CD14-positive monocyte (primary cell): ENCODE results near the gene LRRC28. TPM values are rescaled to one million over a fixed set of nuclear protein-coding genes. Genes with fewer than 3 reads are reported as not detected.

ENCODE experiments used
- DNase-seq, 3 donors: peaks; one replicate each; pipeline ENCODE4 v3.0.0-alpha.2; 2011 to 2022
- H2AFZ ChIP-seq: 2 replicates; pipeline ENCODE4 v1.6.0; 2012; ENCODE audit warnings: mild to moderate bottlenecking, low read depth, low read length, inconsistent platforms; ENCODE audit not compliant: insufficient read depth, poor library complexity, severe bottlenecking
- H3K27ac ChIP-seq, 2 donors: 1 replicate in 1 of 2; 2 replicates in 1 of 2; pipeline ENCODE4 v1.5.1; 2012 to 2013; ENCODE audit warnings: low read length in 2 of 2, control low read depth in 1 of 2, inconsistent platforms in 1 of 2, low read depth in 1 of 2, mild to moderate bottlenecking in 1 of 2
- H3K27me3 ChIP-seq, 2 donors: one replicate each; pipeline versions ENCODE4 v1.6.0 to v1.6.1; 2011 to 2013; ENCODE audit warnings: low read length in 2 of 2; ENCODE audit not compliant: control insufficient read depth in 2 of 2, insufficient read depth in 2 of 2
- H3K36me3 ChIP-seq, 2 donors: replicated peaks in 1 of 2; 1 replicate in 1 of 2; 2 replicates in 1 of 2; pipeline versions ENCODE4 v1.5.1 to v1.6.1; 2012 to 2013; ENCODE audit warnings: low read length in 2 of 2, control low read depth in 1 of 2, inconsistent platforms in 1 of 2, mild to moderate bottlenecking in 1 of 2; ENCODE audit not compliant: insufficient read depth in 2 of 2, control insufficient read depth in 1 of 2
- H3K4me1 ChIP-seq, 2 donors: 1 replicate in 1 of 2; 2 replicates in 1 of 2; pipeline versions ENCODE4 v1.5.1 to v1.6.1; 2012 to 2013; ENCODE audit warnings: low read length in 2 of 2, control low read depth in 1 of 2, inconsistent platforms in 1 of 2, mild to moderate bottlenecking in 1 of 2, moderate library complexity in 1 of 2; ENCODE audit not compliant: insufficient read depth in 2 of 2, control insufficient read depth in 1 of 2
- H3K4me2 ChIP-seq: replicated peaks from 2 replicates; pipeline ENCODE3; 2012; ENCODE audit warnings: low read length, moderate library complexity, mild to moderate bottlenecking; ENCODE audit not compliant: poor library complexity, severe bottlenecking; ENCODE audit errors: extremely low read depth
- H3K4me3 ChIP-seq, 3 experiments: fragments of 200-600 bp in 1 of 3; sonication (generic) in 1 of 3; replicated peaks in 1 of 3; 1 replicate in 2 of 3; 2 replicates in 1 of 3; pipeline ENCODE4 v1.5.1; 2011 to 2013; ENCODE audit warnings: low read length in 3 of 3, mild to moderate bottlenecking in 3 of 3, control low read depth in 2 of 3, low read depth in 2 of 3, inconsistent platforms in 1 of 3, moderate library complexity in 1 of 3
- H3K79me2 ChIP-seq: 2 replicates; pipeline ENCODE4 v1.6.0; 2012; ENCODE audit warnings: mild to moderate bottlenecking, control low read depth, inconsistent platforms, low read length, moderate library complexity; ENCODE audit not compliant: insufficient read depth
- H3K9ac ChIP-seq: 2 replicates; pipeline ENCODE4 v1.6.0; 2017; ENCODE audit warnings: low read length, mild to moderate bottlenecking; ENCODE audit not compliant: insufficient read depth, poor library complexity, severe bottlenecking
- H3K9me3 ChIP-seq, 2 donors: replicated peaks in 1 of 2; 1 replicate in 1 of 2; 2 replicates in 1 of 2; pipeline versions ENCODE4 v1.5.1 to v1.6.1; 2012 to 2013; ENCODE audit warnings: low read length in 2 of 2, control low read depth in 1 of 2; ENCODE audit not compliant: control insufficient read depth in 1 of 2, insufficient read depth in 1 of 2
- H4K20me1 ChIP-seq: 2 replicates; pipeline ENCODE4 v1.6.0; 2012; ENCODE audit warnings: mild to moderate bottlenecking, low read length, control low read depth, moderate library complexity; ENCODE audit not compliant: insufficient read depth
- H3K27ac Mint-ChIP-seq, 7 donors: one replicate each; pipeline ENCODE4 v1.8.0; 2020; ENCODE audit warnings: mild to moderate bottlenecking in 7 of 7, mixed read lengths in 7 of 7, moderate library complexity in 6 of 7, inconsistent platforms in 2 of 7
- H3K27me3 Mint-ChIP-seq, 3 donors: one replicate each; pipeline ENCODE4 v1.8.0; 2021 to 2022; ENCODE audit warnings: low read depth in 3 of 3, mild to moderate bottlenecking in 3 of 3, mixed read lengths in 3 of 3, moderate library complexity in 3 of 3, inconsistent platforms in 1 of 3
- H3K36me3 Mint-ChIP-seq, 2 donors: one replicate each; pipeline ENCODE4 v1.8.0; 2020; ENCODE audit warnings: mixed read lengths in 2 of 2, inconsistent platforms in 1 of 2, mild to moderate bottlenecking in 1 of 2
- H3K4me1 Mint-ChIP-seq: one replicate; pipeline ENCODE4 v1.8.0; 2020; ENCODE audit warnings: mild to moderate bottlenecking, mixed read lengths
- H3K4me3 Mint-ChIP-seq, 2 donors: one replicate each; pipeline ENCODE4 v1.8.0; 2020; ENCODE audit warnings: mild to moderate bottlenecking in 2 of 2, mixed read lengths in 2 of 2, moderate library complexity in 1 of 2
- H3K9me3 Mint-ChIP-seq, 7 donors: one replicate each; pipeline ENCODE4 v1.8.0; 2020 to 2022; ENCODE audit warnings: mixed read lengths in 7 of 7, mild to moderate bottlenecking in 6 of 7, moderate library complexity in 6 of 7, inconsistent platforms in 2 of 7
- WGBS: methylation state at CpG from one replicate; pipeline ENCODE4 v1.1.5; 2013; ENCODE audit warnings: missing lambda C conversion rate; ENCODE audit not compliant: insufficient coverage; 5-methylcytosine and 5-hydroxymethylcytosine counted together
- intact Hi-C, 2 donors: fragments of 100-400 bp; cut with micrococcal nuclease; formaldehyde crosslinking; loops; one replicate each; pipeline versions ENCODE4 v1.15.0 to v1.15.1; 2023
- polyA plus RNA-seq, 3 donors: library from polyadenylated mRNA; depleted of rRNA in 1 of 3; unstranded in 2 of 3; stranded (reverse) in 1 of 3; fragments of 300-500 nt in 2 of 3; fragments of >200 nt in 1 of 3; fragmentation: Illumina TruSeq in 2 of 3; gene quantifications; 1 replicate in 2 of 3; 2 replicates in 1 of 3; pipeline ENCODE4 v1.2.3, GENCODE V29; 2012 to 2021
- TF ChIP-seq, protein P1 (sequence below): fragments of 200-600 bp; IDR thresholded peaks from one replicate; pipeline ENCODE4 v1.8.0; 2022; ENCODE audit warnings: antibody characterized with exemption, mild to moderate bottlenecking

The LRRC28 gene
- polyA plus RNA-seq, 3 donors, result 18.6 to 25.3 (median 19.8) TPM

DNA sequence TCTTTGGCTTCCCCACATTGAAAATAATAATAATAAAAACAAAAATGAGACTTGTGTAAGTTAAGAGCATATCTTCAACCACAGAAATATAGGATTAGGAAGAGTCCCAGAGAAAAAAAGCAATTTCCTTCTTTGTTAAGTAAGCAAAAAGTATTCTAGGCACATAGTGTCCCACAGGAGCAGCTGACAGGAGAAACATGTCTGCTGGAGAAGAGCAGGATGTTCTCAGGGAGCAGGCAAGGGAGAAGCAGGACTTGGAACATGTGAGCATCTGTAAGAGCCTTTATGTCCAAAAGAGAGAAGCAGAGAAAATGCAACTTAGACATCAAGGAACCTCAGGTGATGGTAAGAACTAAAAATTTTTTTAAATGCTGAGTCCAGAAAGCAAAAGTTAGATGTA is 40.9 kb upstream of the LRRC28 start:
- Mint-ChIP-seq H3K9me3 (peaks cover 0 to 2% (median 0%) of the 10 kb centered on the region in 7 donors), H3K4me1 (no peaks in the 10 kb centered on the region), H3K4me3 (no peak overlapping the region), H3K36me3 (no peaks in the 10 kb centered on the region), H3K27me3 (peaks cover 0 to 2% (median 1%) of the 10 kb centered on the region in 3 donors), H3K27ac (peak overlapping the region in 1 of 7 donors; percentile 68)
- H3K9me3 ChIP-seq, result no peaks in the 10 kb centered on the region
- intact Hi-C loops, result loop anchor here (5.0 kb wide), 1 partner anchor 108 kb away; no protein-coding TSS in a partner anchor
- TF ChIP-seq, protein P1, sequence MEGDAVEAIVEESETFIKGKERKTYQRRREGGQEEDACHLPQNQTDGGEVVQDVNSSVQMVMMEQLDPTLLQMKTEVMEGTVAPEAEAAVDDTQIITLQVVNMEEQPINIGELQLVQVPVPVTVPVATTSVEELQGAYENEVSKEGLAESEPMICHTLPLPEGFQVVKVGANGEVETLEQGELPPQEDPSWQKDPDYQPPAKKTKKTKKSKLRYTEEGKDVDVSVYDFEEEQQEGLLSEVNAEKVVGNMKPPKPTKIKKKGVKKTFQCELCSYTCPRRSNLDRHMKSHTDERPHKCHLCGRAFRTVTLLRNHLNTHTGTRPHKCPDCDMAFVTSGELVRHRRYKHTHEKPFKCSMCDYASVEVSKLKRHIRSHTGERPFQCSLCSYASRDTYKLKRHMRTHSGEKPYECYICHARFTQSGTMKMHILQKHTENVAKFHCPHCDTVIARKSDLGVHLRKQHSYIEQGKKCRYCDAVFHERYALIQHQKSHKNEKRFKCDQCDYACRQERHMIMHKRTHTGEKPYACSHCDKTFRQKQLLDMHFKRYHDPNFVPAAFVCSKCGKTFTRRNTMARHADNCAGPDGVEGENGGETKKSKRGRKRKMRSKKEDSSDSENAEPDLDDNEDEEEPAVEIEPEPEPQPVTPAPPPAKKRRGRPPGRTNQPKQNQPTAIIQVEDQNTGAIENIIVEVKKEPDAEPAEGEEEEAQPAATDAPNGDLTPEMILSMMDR, result no peak
- H3K27ac ChIP-seq, result no peak overlapping the region
- no peak overlapping the region for H3K9ac ChIP-seq
- DNase-seq, result no peak
- no peak overlapping the region for H2AFZ ChIP-seq
- H3K4me3 ChIP-seq, result no peak overlapping the region
- no peaks in the 10 kb centered on the region for H3K79me2 ChIP-seq
- no peaks in the 10 kb centered on the region for H3K27me3 ChIP-seq
- no peak overlapping the region for H3K4me2 ChIP-seq
- no peaks in the 10 kb centered on the region for H4K20me1 ChIP-seq
- H3K36me3 ChIP-seq, result no peaks in the 10 kb centered on the region
- H3K4me1 ChIP-seq, result no peaks in the 10 kb centered on the region

DNA sequence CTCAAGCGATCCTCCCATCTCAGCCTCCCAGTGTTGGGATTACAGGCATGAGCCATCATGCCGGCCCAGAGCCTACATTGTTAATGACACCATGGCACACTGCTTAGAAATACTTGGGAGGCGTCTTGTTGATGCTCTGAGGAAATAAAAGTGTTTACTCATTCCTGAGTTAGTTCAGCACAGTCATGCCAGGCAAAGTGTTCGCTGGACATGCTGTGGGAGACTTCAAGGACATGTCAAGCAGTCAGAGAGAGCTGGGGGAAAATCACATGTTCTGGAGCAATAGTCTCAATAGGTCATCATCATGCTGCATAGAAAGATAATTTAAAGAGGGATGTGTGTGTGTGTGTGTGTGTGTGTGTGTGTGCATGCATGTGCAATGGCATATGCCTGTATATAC is 39.4 kb upstream of the LRRC28 start:
- no peaks in the 10 kb centered on the region for H3K9me3 Mint-ChIP-seq
- intact Hi-C loops, result loop anchor here (5.0 kb wide), 1 partner anchor 110 kb away; no protein-coding TSS in a partner anchor
- H3K4me3 Mint-ChIP-seq, result no peak overlapping the region

More for the DNA sequence above, 39.4 kb upstream of the LRRC28 start:
- no peak overlapping the region for H2AFZ ChIP-seq
- no peaks in the 10 kb centered on the region for H3K79me2 ChIP-seq
- Mint-ChIP-seq H3K36me3 (no peaks in the 10 kb centered on the region), H3K4me1 (no peaks in the 10 kb centered on the region), H3K27ac (no peak overlapping the region), H3K27me3 (peaks cover 0 to 2% (median 1%) of the 10 kb centered on the region in 3 donors)
- H3K27ac ChIP-seq, result no peak overlapping the region
- no peak overlapping the region for H3K9ac ChIP-seq
- H3K9me3 ChIP-seq, result no peaks in the 10 kb centered on the region
- no peak overlapping the region for H3K4me2 ChIP-seq
- H3K27me3 ChIP-seq, result no peaks in the 10 kb centered on the region
- whole genome bisulfite sequencing, result 100% methylated on average over 3 of the region's 4 CpGs
- no peaks in the 10 kb centered on the region for H4K20me1 ChIP-seq
- TF ChIP-seq, protein P1, result no peak
- H3K4me3 ChIP-seq, result no peak overlapping the region
- DNase-seq, result no peak
- H3K36me3 ChIP-seq, result no peaks in the 10 kb centered on the region
- H3K4me1 ChIP-seq, result no peaks in the 10 kb centered on the region
